HUES48 (cell line): ENCODE data around the gene EFNA4.
"Not testable (repeated sequence)": the region's sequence is repeated elsewhere in the genome, so short reads cannot be mapped to it uniquely, and the experiment has no call there.

Experiments used
- H3K27ac ChIP-seq: one replicate; pipeline ENCODE4 v1.7.0; 2013; ENCODE audit warnings: low read depth, low read length, inconsistent platforms
- H3K27me3 ChIP-seq: 2 replicates; pipeline ENCODE4 v1.6.1; 2013; ENCODE audit warnings: mild to moderate bottlenecking, low read length; ENCODE audit not compliant: control insufficient read depth, insufficient read depth
- H3K36me3 ChIP-seq: 2 replicates; pipeline ENCODE4 v1.6.1; 2013; ENCODE audit warnings: low read length; ENCODE audit not compliant: control insufficient read depth, insufficient read depth
- H3K4me1 ChIP-seq: 2 replicates; pipeline ENCODE4 v1.6.1; 2013; ENCODE audit warnings: mild to moderate bottlenecking, low read length; ENCODE audit not compliant: control insufficient read depth, insufficient read depth
- H3K4me3 ChIP-seq: 2 replicates; pipeline ENCODE4 v1.5.1; 2013; ENCODE audit warnings: mild to moderate bottlenecking, low read depth, low read length
- H3K9ac ChIP-seq: 2 replicates; pipeline ENCODE4 v1.6.1; 2013; ENCODE audit warnings: mild to moderate bottlenecking, low read depth, low read length, moderate library complexity
- H3K9me3 ChIP-seq: 2 replicates; pipeline ENCODE4 v1.6.1; 2013; ENCODE audit warnings: low read length; ENCODE audit not compliant: control insufficient read depth, insufficient read depth

Gene EFNA4

GRCh38 chr1:155116113-155116764 is 52.7 kb downstream of the EFNA4 start:
- no peaks in the 10 kb centered on the region for H3K36me3 ChIP-seq
- no peak overlapping the region for H3K4me3 ChIP-seq
- no peaks in the 10 kb centered on the region for H3K9me3 ChIP-seq
- H3K27ac ChIP-seq: no peak overlapping the region
- no peaks in the 10 kb centered on the region for H3K4me1 ChIP-seq
- H3K9ac ChIP-seq: no peak overlapping the region
- peaks cover 12% of the 10 kb centered on the region; the same call in 1 of the 2 replicates for H3K27me3 ChIP-seq

DNA sequence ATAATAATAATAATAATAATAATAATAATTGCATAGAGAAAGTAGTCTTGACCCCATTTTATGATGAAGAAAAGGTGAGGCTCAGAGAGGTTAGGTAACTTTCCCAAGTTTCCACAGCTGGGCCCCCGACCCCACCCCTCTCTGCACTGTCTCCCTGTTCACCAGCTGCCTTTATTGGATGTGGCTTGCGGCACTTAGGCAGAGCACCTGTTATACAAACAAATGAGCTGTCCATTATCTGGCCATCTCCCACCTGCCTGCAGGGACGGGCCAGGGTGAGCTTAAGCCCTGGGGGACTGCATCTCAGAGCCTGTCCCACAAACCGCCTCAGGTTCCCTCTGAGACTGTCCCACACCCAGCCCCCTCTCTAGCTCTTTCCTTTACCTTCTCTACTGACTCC is 54.1 kb downstream of the EFNA4 start:
- H3K27me3 ChIP-seq: peaks cover 14% of the 10 kb centered on the region; the same call in 1 of the 2 replicates
- H3K27ac ChIP-seq: no peak overlapping the region
- no peaks in the 10 kb centered on the region for H3K9me3 ChIP-seq
- H3K36me3 ChIP-seq: no peaks in the 10 kb centered on the region
- H3K4me3 ChIP-seq: no peak overlapping the region
- H3K4me1 ChIP-seq: no peaks in the 10 kb centered on the region
- H3K9ac ChIP-seq: no peak overlapping the region

- H3K27ac ChIP-seq, H3K4me3 ChIP-seq, H3K4me1 ChIP-seq, H3K9me3 ChIP-seq, H3K9ac ChIP-seq, H3K36me3 ChIP-seq: not testable (repeated sequence)
- peaks cover 14% of the 10 kb centered on the region; the same call in 1 of the 2 replicates for H3K27me3 ChIP-seq
Measured at GRCh38 chr1:155118090-155118489, 54.5 kb downstream of the EFNA4 start.
